ENCODE results near the gene KRTAP17-1.

The KRTAP17-1 gene

GRCh38 chr17:41333836-41334235 is 18.3 kb upstream of the KRTAP17-1 start:
- H3K4me1 ChIP-seq (ENCODE audit: control insufficient read depth, insufficient read depth, low read length) = no peaks in the 10 kb centered on the region
- H3K9me3 ChIP-seq (ENCODE audit: control insufficient read depth, insufficient read depth, low read depth, low read length) = no peaks in the 10 kb centered on the region
- no peak overlapping the region for H3K4me3 ChIP-seq (ENCODE audit: low read depth, low read length)
- no peak overlapping the region for H3K27ac ChIP-seq (ENCODE audit: extremely low read depth, low read depth, low read length)
- POLR2A ChIA-PET = no interaction called here
- CTCF ChIA-PET = interaction anchor here (0.6 to 2.9 kb wide), 4 partner anchors 12 to 329 kb away, joined by 3 to 19 read pairs (median 4); no protein-coding TSS in a partner anchor
- H3K36me3 ChIP-seq (ENCODE audit: control insufficient read depth in 2 of 2, insufficient read depth in 1 of 2, low read length in 2 of 2) = no peaks in the 10 kb centered on the region
- no peak for TF ChIP-seq ZNF555 (tag by site-specific recombination; conservative IDR thresholded peaks at IDR 0.05)
- no peak for TF ChIP-seq SETDB1 (IDR thresholded peaks at IDR 0.05; ENCODE audit: insufficient read length, low read length)
- TF ChIP-seq, protein P1, sequence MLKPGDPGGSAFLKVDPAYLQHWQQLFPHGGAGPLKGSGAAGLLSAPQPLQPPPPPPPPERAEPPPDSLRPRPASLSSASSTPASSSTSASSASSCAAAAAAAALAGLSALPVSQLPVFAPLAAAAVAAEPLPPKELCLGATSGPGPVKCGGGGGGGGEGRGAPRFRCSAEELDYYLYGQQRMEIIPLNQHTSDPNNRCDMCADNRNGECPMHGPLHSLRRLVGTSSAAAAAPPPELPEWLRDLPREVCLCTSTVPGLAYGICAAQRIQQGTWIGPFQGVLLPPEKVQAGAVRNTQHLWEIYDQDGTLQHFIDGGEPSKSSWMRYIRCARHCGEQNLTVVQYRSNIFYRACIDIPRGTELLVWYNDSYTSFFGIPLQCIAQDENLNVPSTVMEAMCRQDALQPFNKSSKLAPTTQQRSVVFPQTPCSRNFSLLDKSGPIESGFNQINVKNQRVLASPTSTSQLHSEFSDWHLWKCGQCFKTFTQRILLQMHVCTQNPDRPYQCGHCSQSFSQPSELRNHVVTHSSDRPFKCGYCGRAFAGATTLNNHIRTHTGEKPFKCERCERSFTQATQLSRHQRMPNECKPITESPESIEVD (tag by site-specific recombination; IDR thresholded peaks at IDR 0.05) = no peak
- TF ChIP-seq OVOL3 (tag by site-specific recombination; IDR thresholded peaks at IDR 0.05) = no peak
- TF ChIP-seq ZNF324 (tag by site-specific recombination; IDR thresholded peaks at IDR 0.05) = no peak
- no peak for TF ChIP-seq ZNF223 (tag by site-specific recombination; IDR thresholded peaks at IDR 0.05)
- TF ChIP-seq ZNF585B (tag by site-specific recombination; IDR thresholded peaks at IDR 0.05) = no peak
- TF ChIP-seq ZNF155 (tag by site-specific recombination; IDR thresholded peaks at IDR 0.05) = no peak
- TF ChIP-seq ZNF121 (tag by site-specific recombination; IDR thresholded peaks at IDR 0.05) = no peak
- TF ChIP-seq, protein P2, sequence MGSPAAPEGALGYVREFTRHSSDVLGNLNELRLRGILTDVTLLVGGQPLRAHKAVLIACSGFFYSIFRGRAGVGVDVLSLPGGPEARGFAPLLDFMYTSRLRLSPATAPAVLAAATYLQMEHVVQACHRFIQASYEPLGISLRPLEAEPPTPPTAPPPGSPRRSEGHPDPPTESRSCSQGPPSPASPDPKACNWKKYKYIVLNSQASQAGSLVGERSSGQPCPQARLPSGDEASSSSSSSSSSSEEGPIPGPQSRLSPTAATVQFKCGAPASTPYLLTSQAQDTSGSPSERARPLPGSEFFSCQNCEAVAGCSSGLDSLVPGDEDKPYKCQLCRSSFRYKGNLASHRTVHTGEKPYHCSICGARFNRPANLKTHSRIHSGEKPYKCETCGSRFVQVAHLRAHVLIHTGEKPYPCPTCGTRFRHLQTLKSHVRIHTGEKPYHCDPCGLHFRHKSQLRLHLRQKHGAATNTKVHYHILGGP (tag by site-specific recombination; IDR thresholded peaks at IDR 0.05) = no peak
- TF ChIP-seq BCL11A (tag by site-specific recombination; IDR thresholded peaks at IDR 0.05; ENCODE audit: low read depth) = no peak
- no peak for TF ChIP-seq ZNF174 (tag by site-specific recombination; IDR thresholded peaks at IDR 0.05)
- no peak for TF ChIP-seq ZNF10 (tag by site-specific recombination; IDR thresholded peaks at IDR 0.05)
- TF ChIP-seq ZEB2 (tag by site-specific recombination; IDR thresholded peaks at IDR 0.05) = no peak
- TF ChIP-seq ZNF530 (tag by site-specific recombination; IDR thresholded peaks at IDR 0.05; ENCODE audit: low read depth) = no peak

GRCh38 chr17:41333098-41333497 is 17.6 kb upstream of the KRTAP17-1 start:
- no peaks in the 10 kb centered on the region for H3K9me3 ChIP-seq (ENCODE audit: control insufficient read depth, insufficient read depth, low read depth, low read length)
- no peak overlapping the region for H3K4me3 ChIP-seq (ENCODE audit: low read depth, low read length)
- H3K27ac ChIP-seq (ENCODE audit: extremely low read depth, low read depth, low read length) = no peak overlapping the region
- no peaks in the 10 kb centered on the region for H3K4me1 ChIP-seq (ENCODE audit: control insufficient read depth, insufficient read depth, low read length)
- TF ChIP-seq ZNF623 (tag by site-specific recombination; IDR thresholded peaks at IDR 0.05) (peak; percentile 52), ZNF654 (tag by site-specific recombination; IDR thresholded peaks at IDR 0.05; ENCODE audit: low read depth) (no peak)
- ChIA-PET POLR2A (no interaction called here), CTCF (interaction anchor here (0.6 to 2.9 kb wide), 5 partner anchors 11 to 329 kb away, joined by 3 to 19 read pairs (median 4); no protein-coding TSS in a partner anchor)
- no peaks in the 10 kb centered on the region for H3K36me3 ChIP-seq (ENCODE audit: control insufficient read depth in 2 of 2, insufficient read depth in 1 of 2, low read length in 2 of 2)

GRCh38 chr17:41332239-41332638 is 16.7 kb upstream of the KRTAP17-1 start:
- POLR2A ChIA-PET = no interaction called here
- H3K36me3 ChIP-seq (ENCODE audit: control insufficient read depth in 2 of 2, insufficient read depth in 1 of 2, low read length in 2 of 2) = no peaks in the 10 kb centered on the region
- no peaks in the 10 kb centered on the region for H3K4me1 ChIP-seq (ENCODE audit: control insufficient read depth, insufficient read depth, low read length)
- H3K9me3 ChIP-seq (ENCODE audit: control insufficient read depth, insufficient read depth, low read depth, low read length) = no peaks in the 10 kb centered on the region
- TF ChIP-seq, protein P3, sequence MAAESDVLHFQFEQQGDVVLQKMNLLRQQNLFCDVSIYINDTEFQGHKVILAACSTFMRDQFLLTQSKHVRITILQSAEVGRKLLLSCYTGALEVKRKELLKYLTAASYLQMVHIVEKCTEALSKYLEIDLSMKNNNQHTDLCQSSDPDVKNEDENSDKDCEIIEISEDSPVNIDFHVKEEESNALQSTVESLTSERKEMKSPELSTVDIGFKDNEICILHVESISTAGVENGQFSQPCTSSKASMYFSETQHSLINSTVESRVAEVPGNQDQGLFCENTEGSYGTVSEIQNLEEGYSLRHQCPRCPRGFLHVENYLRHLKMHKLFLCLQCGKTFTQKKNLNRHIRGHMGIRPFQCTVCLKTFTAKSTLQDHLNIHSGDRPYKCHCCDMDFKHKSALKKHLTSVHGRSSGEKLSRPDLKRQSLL (tag by site-specific recombination; IDR thresholded peaks at IDR 0.05) = no peak
- TF ChIP-seq ZNF248 (tag by site-specific recombination; IDR thresholded peaks at IDR 0.05) (no peak), ZNF623 (tag by site-specific recombination; IDR thresholded peaks at IDR 0.05) (peak; percentile 84)
- H3K4me3 ChIP-seq (ENCODE audit: low read depth, low read length) = no peak overlapping the region
- CTCF ChIA-PET = interaction anchor here (0.7 to 2.9 kb wide), 7 partner anchors 10 to 713 kb away, joined by 3 to 19 read pairs (median 6); no protein-coding TSS in a partner anchor
- no peak overlapping the region for H3K27ac ChIP-seq (ENCODE audit: extremely low read depth, low read depth, low read length)

All from HEK293 (cell line).